Esophagus (tissue), 2 donors: Measurements from ENCODE around the gene TNF. TPM values are rescaled to one million over a fixed set of nuclear protein-coding genes. Genes with fewer than 3 reads are reported as not detected.

Experiments used
- H3K27ac ChIP-seq, 2 donors: one replicate each; pipeline ENCODE4 v1.5.1; 2013; ENCODE audit warnings: low read depth in 2 of 2, mild to moderate bottlenecking in 2 of 2, inconsistent platforms in 1 of 2, low read length in 1 of 2, moderate library complexity in 1 of 2
- H3K27me3 ChIP-seq, 2 donors: one replicate each; pipeline ENCODE4 v1.6.1; 2013; ENCODE audit warnings: low read length in 2 of 2, control low read depth in 1 of 2, mild to moderate bottlenecking in 1 of 2; ENCODE audit not compliant: insufficient read depth in 2 of 2, control insufficient read depth in 1 of 2
- H3K36me3 ChIP-seq, 2 donors: one replicate each; pipeline ENCODE4 v1.6.1; 2013; ENCODE audit warnings: low read length in 1 of 2; ENCODE audit not compliant: control insufficient read depth in 2 of 2, insufficient read depth in 2 of 2
- H3K4me1 ChIP-seq, 2 donors: one replicate each; pipeline ENCODE4 v1.6.1; 2013; ENCODE audit warnings: low read length in 1 of 2; ENCODE audit not compliant: control insufficient read depth in 2 of 2, insufficient read depth in 2 of 2
- H3K4me3 ChIP-seq, 2 donors: one replicate each; pipeline ENCODE4 v1.5.1; 2013; ENCODE audit warnings: low read length in 2 of 2, mild to moderate bottlenecking in 2 of 2, low read depth in 1 of 2, moderate library complexity in 1 of 2
- H3K9me3 ChIP-seq, 2 donors: one replicate each; pipeline ENCODE4 v1.6.1; 2013; ENCODE audit warnings: mild to moderate bottlenecking in 2 of 2, low read depth in 1 of 2, low read length in 1 of 2, moderate library complexity in 1 of 2; ENCODE audit not compliant: control insufficient read depth in 2 of 2, insufficient read depth in 1 of 2
- whole genome bisulfite sequencing, 2 donors: extraction: QIAGEN DNeasy Blood & Tissue Kit; methylation state at CpG; one replicate each; pipeline ENCODE4 v1.1.7; 2013; 5-methylcytosine and 5-hydroxymethylcytosine counted together
- polyA plus RNA-seq, 2 donors: library from polyadenylated mRNA; stranded (reverse); fragments of 200-250 nt; gene quantifications; one replicate each; pipeline ENCODE4 v1.2.3, GENCODE V29; 2013
- donor health status: healthy with polysubstance abuse.
- donor health status: Bipolar disorder and iron deficiency.

Gene TNF
- polyA plus RNA-seq, 2 donors: 0.71 to 2.4 TPM

GRCh38 chr6:31578184-31579118 lies 3.1 kb downstream of the TNF start:
- Histone ChIP-seq H3K4me1 (peaks cover 0 to 6% of the 10 kb centered on the region in 2 donors), H3K27me3 (no peaks in the 10 kb centered on the region), H3K36me3 (no peaks in the 10 kb centered on the region), H3K27ac (no peak overlapping the region), H3K9me3 (no peaks in the 10 kb centered on the region), H3K4me3 (no peak overlapping the region)
- 66 to 71% methylated on average over 12 of the region's 12 CpGs for WGBS, 2 donors

GRCh38 chr6:31579119-31579505 lies 3.7 kb downstream of the TNF start:
- no peak overlapping the region for H3K27ac ChIP-seq
- H3K4me1 ChIP-seq: peaks cover 0 to 6% of the 10 kb centered on the region in 2 donors
- H3K36me3 ChIP-seq: no peaks in the 10 kb centered on the region
- H3K9me3 ChIP-seq: no peaks in the 10 kb centered on the region
- H3K4me3 ChIP-seq: no peak overlapping the region
- 83 to 85% methylated on average over 3 of the region's 3 CpGs for WGBS, 2 donors
- no peaks in the 10 kb centered on the region for H3K27me3 ChIP-seq

GRCh38 chr6:31579546-31580437 lies 4.4 kb downstream of the TNF start:
- no peaks in the 10 kb centered on the region for H3K9me3 ChIP-seq
- no peak overlapping the region for H3K27ac ChIP-seq
- WGBS, 2 donors: 90 to 91% methylated on average over 8 of the region's 8 CpGs
- H3K4me3 ChIP-seq: no peak overlapping the region
- peaks cover 0 to 6% of the 10 kb centered on the region in 2 donors for H3K4me1 ChIP-seq
- H3K27me3 ChIP-seq: no peaks in the 10 kb centered on the region
- H3K36me3 ChIP-seq: no peaks in the 10 kb centered on the region

- peaks cover 0 to 6% of the 10 kb centered on the region in 2 donors for H3K4me1 ChIP-seq
- no peaks in the 10 kb centered on the region for H3K27me3 ChIP-seq
- H3K4me3 ChIP-seq: peak overlapping the region; percentile 60 to 67
- H3K27ac ChIP-seq: peak overlapping the region; percentile 9 to 82
- 40 to 41% methylated on average over 11 of the region's 11 CpGs for WGBS, 2 donors
- no peaks in the 10 kb centered on the region for H3K9me3 ChIP-seq
- no peaks in the 10 kb centered on the region for H3K36me3 ChIP-seq
Observed at GRCh38 chr6:31580438-31580740, 5.0 kb downstream of the TNF start.

- H3K27ac ChIP-seq: peak overlapping the region; percentile 82 to 85
- no peaks in the 10 kb centered on the region for H3K36me3 ChIP-seq
- WGBS, 2 donors: 0% methylated on average over 54 to 62 of the region's 62 CpGs
- H3K4me3 ChIP-seq: peak overlapping the region; percentile 60 to 67
- no peaks in the 10 kb centered on the region for H3K27me3 ChIP-seq
- H3K4me1 ChIP-seq: peaks cover 0 to 6% of the 10 kb centered on the region in 2 donors
- H3K9me3 ChIP-seq: no peaks in the 10 kb centered on the region
Observed at GRCh38 chr6:31580807-31581433, 5.6 kb downstream of the TNF start.

GRCh38 chr6:31581434-31582229 lies 6.3 kb downstream of the TNF start:
- Histone ChIP-seq H3K4me3 (peak overlapping the region; percentile 60 to 67), H3K36me3 (no peaks in the 10 kb centered on the region), H3K27me3 (no peaks in the 10 kb centered on the region), H3K9me3 (no peaks in the 10 kb centered on the region), H3K4me1 (peaks cover 0 to 6% of the 10 kb centered on the region in 2 donors), H3K27ac (peak overlapping the region; percentile 82 to 85)
- 16 to 20% methylated on average over 21 of the region's 21 CpGs for WGBS, 2 donors

- peaks cover 0 to 6% of the 10 kb centered on the region in 2 donors for H3K4me1 ChIP-seq
- peak within 1 kb of the TSS; percentile 82 to 85 for H3K27ac ChIP-seq
- no peaks in the 10 kb centered on the region for H3K9me3 ChIP-seq
- WGBS, 2 donors: 55 to 63% methylated on average over 3 of the region's 3 CpGs
- peak within 1 kb of the TSS; percentile 60 to 67 for H3K4me3 ChIP-seq
- no peaks in the 10 kb centered on the region for H3K36me3 ChIP-seq
- no peaks in the 10 kb centered on the region for H3K27me3 ChIP-seq
Observed at GRCh38 chr6:31582230-31582643, 6.9 kb downstream of the TNF start, which contains the start of gene LTB. Gene LTB (minus strand): TSS chr6:31582424. CDS start chr6:31582417, 7 bp downstream.

GRCh38 chr6:31585491-31585890 lies 10.1 kb downstream of the TNF start:
- H3K27ac ChIP-seq: no peak overlapping the region

More at GRCh38 chr6:31585491-31585890, 10.1 kb downstream of the TNF start:
- Histone ChIP-seq H3K36me3 (no peaks in the 10 kb centered on the region), H3K27me3 (no peaks in the 10 kb centered on the region), H3K4me1 (peaks cover 0 to 6% of the 10 kb centered on the region in 2 donors), H3K9me3 (no peaks in the 10 kb centered on the region), H3K4me3 (no peak overlapping the region)
- 68 to 78% methylated on average over 2 of the region's 2 CpGs for WGBS, 2 donors
